HEK293 (cell line): ENCODE data around the gene BTRC.
A peak's percentile ranks its signal among the peaks of the same experiment; 100 is the strongest.

ENCODE experiments used
- BCL11B ChIP-seq: fragments of 450-650 bp; formaldehyde crosslinking; IDR thresholded peaks from 2 replicates; pipeline ENCODE4 v1.5.1; 2016; ENCODE audit warnings: low read depth, missing biosample characterization, missing genetic modification characterization
- ELK4 ChIP-seq: IDR thresholded peaks from 2 replicates; pipeline ENCODE4 v1.6.1; 2011; ENCODE audit warnings: mild to moderate bottlenecking, low read depth, low read length, borderline replicate concordance
- FEZF1 ChIP-seq: fragments of 450-650 bp; formaldehyde crosslinking; IDR thresholded peaks from 2 replicates; pipeline ENCODE4 v1.5.1; 2016; ENCODE audit warnings: missing biosample characterization, missing genetic modification characterization
- IKZF3 ChIP-seq: fragments of 450-650 bp; IDR thresholded peaks from 2 replicates; pipeline ENCODE4 v1.5.0; 2018; ENCODE audit warnings: missing biosample characterization, mild to moderate bottlenecking, missing genetic modification characterization, moderate library complexity
- KLF16 ChIP-seq: fragments of 450-650 bp; formaldehyde crosslinking; IDR thresholded peaks from 2 replicates; pipeline ENCODE4 v1.5.1; 2017; ENCODE audit warnings: missing biosample characterization, missing genetic modification characterization
- KLF8 ChIP-seq: fragments of 450-650 bp; formaldehyde crosslinking; IDR thresholded peaks from 2 replicates; pipeline ENCODE4 v1.5.1; 2016; ENCODE audit warnings: missing biosample characterization, missing genetic modification characterization
- MEIS1 ChIP-seq: sonication (generic); formaldehyde crosslinking; IDR thresholded peaks from 2 replicates; pipeline ENCODE4 v1.8.1; 2022; ENCODE audit warnings: missing genetic modification reagents, mild to moderate bottlenecking, borderline replicate concordance
- MYNN ChIP-seq: fragments of 450-650 bp; formaldehyde crosslinking; IDR thresholded peaks from 2 replicates; pipeline ENCODE4 v1.5.1; 2016; ENCODE audit warnings: missing biosample characterization, missing genetic modification characterization, borderline replicate concordance
- PATZ1 ChIP-seq: fragments of 450-650 bp; formaldehyde crosslinking; IDR thresholded peaks from 2 replicates; pipeline ENCODE4 v1.5.1; 2016; ENCODE audit warnings: missing biosample characterization, missing genetic modification characterization
- SALL2 ChIP-seq: fragments of 450-650 bp; formaldehyde crosslinking; IDR thresholded peaks from 2 replicates; pipeline ENCODE4 v1.5.0; 2017; ENCODE audit warnings: missing biosample characterization, mild to moderate bottlenecking, missing genetic modification characterization, borderline replicate concordance
- SCRT2 ChIP-seq: fragments of 450-650 bp; formaldehyde crosslinking; IDR thresholded peaks from 2 replicates; pipeline ENCODE4 v1.5.1; 2016; ENCODE audit warnings: missing biosample characterization, missing genetic modification characterization
- SP2 ChIP-seq: fragments of 450-650 bp; formaldehyde crosslinking; IDR thresholded peaks from 2 replicates; pipeline ENCODE4 v1.5.1; 2016; ENCODE audit warnings: missing biosample characterization, missing genetic modification characterization
- SP3 ChIP-seq: fragments of 450-650 bp; formaldehyde crosslinking; IDR thresholded peaks from 2 replicates; pipeline ENCODE4 v1.5.1; 2016; ENCODE audit warnings: missing biosample characterization, missing genetic modification characterization
- TRIM28 ChIP-seq: IDR thresholded peaks from 2 replicates; pipeline ENCODE4 v1.6.1; 2011; ENCODE audit warnings: low read length, control low read depth, borderline replicate concordance
- WT1 ChIP-seq: fragments of 450-650 bp; formaldehyde crosslinking; IDR thresholded peaks from 2 replicates; pipeline ENCODE4 v1.5.1; 2016; ENCODE audit warnings: missing biosample characterization, missing genetic modification characterization
- YY2 ChIP-seq: fragments of 450-650 bp; formaldehyde crosslinking; IDR thresholded peaks from 2 replicates; pipeline ENCODE4 v1.5.1; 2016; ENCODE audit warnings: missing biosample characterization, missing genetic modification characterization
- ZBTB6 ChIP-seq: fragments of 450-650 bp; formaldehyde crosslinking; IDR thresholded peaks from 2 replicates; pipeline ENCODE4 v1.5.1; 2017; ENCODE audit warnings: missing biosample characterization, missing genetic modification characterization
- ZBTB7A ChIP-seq: fragments of 450-650 bp; formaldehyde crosslinking; IDR thresholded peaks from 2 replicates; pipeline ENCODE4 v1.5.1; 2016; ENCODE audit warnings: low read depth, missing biosample characterization, missing genetic modification characterization
- ZEB2 ChIP-seq: fragments of 450-650 bp; formaldehyde crosslinking; IDR thresholded peaks from 2 replicates; pipeline ENCODE4 v1.5.1; 2016; ENCODE audit warnings: missing biosample characterization, missing genetic modification characterization
- ZIC2 ChIP-seq: fragments of 450-650 bp; formaldehyde crosslinking; IDR thresholded peaks from 2 replicates; pipeline ENCODE4 v1.5.1; 2016; ENCODE audit warnings: missing biosample characterization, missing genetic modification characterization
- ZNF121 ChIP-seq: fragments of 450-650 bp; formaldehyde crosslinking; IDR thresholded peaks from 2 replicates; pipeline ENCODE4 v1.5.1; 2016; ENCODE audit warnings: missing biosample characterization, missing genetic modification characterization
- ZNF140 ChIP-seq: fragments of 450-650 bp; formaldehyde crosslinking; IDR thresholded peaks from 2 replicates; pipeline ENCODE4 v1.5.1; 2016; ENCODE audit warnings: missing biosample characterization, missing genetic modification characterization
- ZNF16 ChIP-seq: fragments of 450-650 bp; formaldehyde crosslinking; IDR thresholded peaks from 2 replicates; pipeline ENCODE4 v1.5.1; 2016; ENCODE audit warnings: low read depth, missing biosample characterization, missing genetic modification characterization
- ZNF18 ChIP-seq: fragments of 450-650 bp; formaldehyde crosslinking; IDR thresholded peaks from 2 replicates; pipeline ENCODE4 v1.5.1; 2016; ENCODE audit warnings: missing biosample characterization, missing genetic modification characterization
- ZNF2 ChIP-seq: fragments of 450-650 bp; formaldehyde crosslinking; IDR thresholded peaks from 2 replicates; pipeline ENCODE4 v1.5.1; 2016; ENCODE audit warnings: missing biosample characterization, missing genetic modification characterization
- ZNF223 ChIP-seq: fragments of 450-650 bp; formaldehyde crosslinking; IDR thresholded peaks from 2 replicates; pipeline ENCODE4 v1.5.1; 2016; ENCODE audit warnings: missing biosample characterization, missing genetic modification characterization
- ZNF239 ChIP-seq: fragments of 450-650 bp; formaldehyde crosslinking; IDR thresholded peaks from 2 replicates; pipeline ENCODE4 v1.5.1; 2016; ENCODE audit warnings: missing biosample characterization, missing genetic modification characterization
- ZNF292 ChIP-seq: fragments of 450-650 bp; formaldehyde crosslinking; IDR thresholded peaks from 2 replicates; pipeline ENCODE4 v1.5.1; 2016; ENCODE audit warnings: low read depth, missing biosample characterization, missing genetic modification characterization, borderline replicate concordance
- ZNF324 ChIP-seq: fragments of 450-650 bp; formaldehyde crosslinking; IDR thresholded peaks from 2 replicates; pipeline ENCODE4 v1.5.1; 2016; ENCODE audit warnings: missing biosample characterization, missing genetic modification characterization
- ZNF521 ChIP-seq: fragments of 450-650 bp; formaldehyde crosslinking; IDR thresholded peaks from 2 replicates; pipeline ENCODE4 v1.5.1; 2017; ENCODE audit warnings: missing biosample characterization, mild to moderate bottlenecking, missing genetic modification characterization
- ZNF600 ChIP-seq: fragments of 450-650 bp; formaldehyde crosslinking; IDR thresholded peaks from 2 replicates; pipeline ENCODE4 v1.5.1; 2016; ENCODE audit warnings: missing biosample characterization, missing genetic modification characterization
- ZNF639 ChIP-seq: fragments of 450-650 bp; formaldehyde crosslinking; IDR thresholded peaks from 2 replicates; pipeline ENCODE4 v1.5.1; 2016; ENCODE audit warnings: missing biosample characterization, missing genetic modification characterization
- ZNF768 ChIP-seq: fragments of 450-650 bp; formaldehyde crosslinking; IDR thresholded peaks from 2 replicates; pipeline ENCODE4 v1.5.1; 2018; ENCODE audit warnings: missing biosample characterization, mild to moderate bottlenecking, missing genetic modification characterization
- ZNF776 ChIP-seq: fragments of 450-650 bp; formaldehyde crosslinking; IDR thresholded peaks from 2 replicates; pipeline ENCODE4 v1.5.0; 2017; ENCODE audit warnings: missing biosample characterization, missing genetic modification characterization, borderline replicate concordance
- ZNF830 ChIP-seq: fragments of 450-650 bp; IDR thresholded peaks from 2 replicates; pipeline ENCODE4 v1.5.0; 2018; ENCODE audit warnings: missing biosample characterization, missing genetic modification characterization, low read depth, mild to moderate bottlenecking, moderate library complexity
- ZNF837 ChIP-seq: fragments of 450-650 bp; formaldehyde crosslinking; IDR thresholded peaks from 2 replicates; pipeline ENCODE4 v1.5.1; 2016; ENCODE audit warnings: missing biosample characterization, missing genetic modification characterization
- ZSCAN30 ChIP-seq: fragments of 450-650 bp; IDR thresholded peaks from 2 replicates; pipeline ENCODE4 v1.5.1; 2018; ENCODE audit warnings: missing biosample characterization, mild to moderate bottlenecking, missing genetic modification characterization, moderate library complexity

Gene BTRC

GRCh38 chr10:101492205-101492604, 138.2 kb downstream of the BTRC start (continued):
- TF ChIP-seq ZNF521 (tag by site-specific recombination) = no peak
- TF ChIP-seq ZNF121 (tag by site-specific recombination) = no peak
- 0 out of 2 replicates have a peak, but pooled peaks have one; percentile 29 for TF ChIP-seq ZNF600 (tag by site-specific recombination)
- TF ChIP-seq ZNF837 (tag by site-specific recombination) = no peak
- TF ChIP-seq ZNF324 = no peak
- no peak for TF ChIP-seq BCL11B
- no peak for TF ChIP-seq SP3 (tag by site-specific recombination)
- TF ChIP-seq ZEB2 (tag by site-specific recombination) = 0 out of 2 replicates have a peak, but pooled peaks have one; percentile 41
- TF ChIP-seq ZSCAN30 (tag by site-specific recombination) = peak; percentile 46; the same call in 1 of the 2 replicates
- TF ChIP-seq ZNF140 = no peak
- TF ChIP-seq ZIC2 = peak; percentile 78
- TF ChIP-seq SCRT2 = peak; percentile 92
- no peak for TF ChIP-seq MEIS1
- no peak for TF ChIP-seq ZNF830 (tag by site-specific recombination)
- TF ChIP-seq ZNF292 = no peak
- TF ChIP-seq ZNF18 (tag by site-specific recombination) = 0 out of 2 replicates have a peak, but pooled peaks have one; percentile 11
- TF ChIP-seq ZNF223 = no peak
- no peak for TF ChIP-seq ZNF768 (tag by site-specific recombination)
- peak; percentile 80 for TF ChIP-seq IKZF3 (tag by site-specific recombination)
- 0 out of 2 replicates have a peak, but pooled peaks have one; percentile 26 for TF ChIP-seq PATZ1 (tag by site-specific recombination)
- no peak for TF ChIP-seq KLF16 (tag by site-specific recombination)
- no peak for TF ChIP-seq TRIM28
- no peak for TF ChIP-seq SALL2 (tag by site-specific recombination)
- peak; percentile 73 for TF ChIP-seq WT1
- TF ChIP-seq ZNF776 (tag by site-specific recombination) = no peak
- TF ChIP-seq ZBTB7A (tag by site-specific recombination) = no peak
- TF ChIP-seq YY2 = no peak
- TF ChIP-seq ZBTB6 (tag by site-specific recombination) = no peak
- no peak for TF ChIP-seq MYNN (tag by site-specific recombination)
- no peak for TF ChIP-seq ZNF2 (tag by site-specific recombination)
- TF ChIP-seq ELK4 = no peak
- TF ChIP-seq ZNF639 (tag by site-specific recombination) = no peak
- TF ChIP-seq ZNF239 (tag by site-specific recombination) = no peak
- no peak for TF ChIP-seq SP2 (tag by site-specific recombination)
- no peak for TF ChIP-seq KLF8 (tag by site-specific recombination)
- TF ChIP-seq ZNF16 = no peak
- peak; percentile 89 for TF ChIP-seq FEZF1 (tag by site-specific recombination)
